Measurements from ENCODE around the gene ZNF70. TPM values are rescaled to one million over a fixed set of nuclear protein-coding genes. Genes with fewer than 3 reads are reported as not detected.
A peak's percentile ranks its signal among the peaks of the same experiment; 100 is the strongest.

Gene ZNF70
- total and polyA plus RNA-seq, 7 donors: 0.23 to 5.5 (median 2.6) TPM

DNA sequence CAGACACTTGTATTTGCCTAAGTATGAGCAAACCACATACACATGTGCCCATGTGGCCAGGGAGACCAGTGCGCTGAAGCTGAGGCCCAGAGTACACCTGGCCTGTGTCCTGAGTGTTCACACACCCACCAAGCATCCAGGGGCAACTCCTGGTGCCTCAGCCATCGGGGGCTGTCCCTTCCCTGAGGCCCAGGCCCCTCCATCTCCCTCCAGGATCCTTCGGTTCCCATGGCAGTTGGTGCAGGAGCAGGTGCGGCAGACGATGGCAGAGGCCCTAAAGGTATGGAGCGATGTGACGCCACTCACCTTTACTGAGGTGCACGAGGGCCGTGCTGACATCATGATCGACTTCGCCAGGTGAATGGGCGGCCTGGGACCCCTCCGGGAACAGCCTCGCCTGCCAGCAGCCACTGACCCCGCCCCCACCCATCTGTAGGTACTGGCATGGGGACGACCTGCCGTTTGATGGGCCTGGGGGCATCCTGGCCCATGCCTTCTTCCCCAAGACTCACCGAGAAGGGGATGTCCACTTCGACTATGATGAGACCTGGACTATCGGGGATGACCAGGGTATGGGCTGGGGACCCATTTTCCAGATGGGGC lies 29.3 kb upstream of the ZNF70 start:
- 92 to 94% methylated on average over 20 of the region's 20 CpGs for WGBS, 2 donors
- TF ChIP-seq POLR2A (IDR thresholded peaks at IDR 0.05) (no peak), EP300 (IDR thresholded peaks at IDR 0.05) (no peak), POLR2AphosphoS5 (IDR thresholded peaks at IDR 0.05) (no peak)
- TF ChIP-seq, protein P1, sequence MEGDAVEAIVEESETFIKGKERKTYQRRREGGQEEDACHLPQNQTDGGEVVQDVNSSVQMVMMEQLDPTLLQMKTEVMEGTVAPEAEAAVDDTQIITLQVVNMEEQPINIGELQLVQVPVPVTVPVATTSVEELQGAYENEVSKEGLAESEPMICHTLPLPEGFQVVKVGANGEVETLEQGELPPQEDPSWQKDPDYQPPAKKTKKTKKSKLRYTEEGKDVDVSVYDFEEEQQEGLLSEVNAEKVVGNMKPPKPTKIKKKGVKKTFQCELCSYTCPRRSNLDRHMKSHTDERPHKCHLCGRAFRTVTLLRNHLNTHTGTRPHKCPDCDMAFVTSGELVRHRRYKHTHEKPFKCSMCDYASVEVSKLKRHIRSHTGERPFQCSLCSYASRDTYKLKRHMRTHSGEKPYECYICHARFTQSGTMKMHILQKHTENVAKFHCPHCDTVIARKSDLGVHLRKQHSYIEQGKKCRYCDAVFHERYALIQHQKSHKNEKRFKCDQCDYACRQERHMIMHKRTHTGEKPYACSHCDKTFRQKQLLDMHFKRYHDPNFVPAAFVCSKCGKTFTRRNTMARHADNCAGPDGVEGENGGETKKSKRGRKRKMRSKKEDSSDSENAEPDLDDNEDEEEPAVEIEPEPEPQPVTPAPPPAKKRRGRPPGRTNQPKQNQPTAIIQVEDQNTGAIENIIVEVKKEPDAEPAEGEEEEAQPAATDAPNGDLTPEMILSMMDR (IDR thresholded peaks at IDR 0.05): no peak

DNA sequence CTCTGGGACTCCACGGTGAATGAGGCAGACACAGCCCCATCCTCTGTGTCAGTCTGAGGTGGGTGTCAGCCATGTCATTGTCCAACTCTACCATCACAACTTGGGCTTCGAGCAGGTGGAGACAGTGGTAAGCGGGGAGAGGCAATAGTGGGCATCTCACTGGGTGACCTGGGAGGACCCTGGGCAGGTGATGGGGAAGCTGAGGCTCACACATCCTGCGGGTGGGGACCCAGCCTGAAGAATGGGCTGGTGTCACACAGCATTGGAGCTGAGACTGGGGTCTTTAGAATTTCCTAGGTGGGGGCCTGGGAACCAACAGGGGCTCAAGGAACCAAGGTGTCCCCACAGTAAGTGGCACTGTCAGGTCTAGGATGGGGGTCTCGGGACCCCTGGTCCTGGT lies 28.8 kb upstream of the ZNF70 start:
- intact Hi-C loops (cut with DNase I): no loop called here
- H3K36me3 ChIP-seq: no peaks in the 10 kb centered on the region
- H3K4me1 ChIP-seq: peaks cover 0 to 20% (median 17%) of the 10 kb centered on the region in 4 donors
- 93 to 94% methylated on average over 5 of the region's 5 CpGs for WGBS, 2 donors
- DNase-seq: no peak
- TF ChIP-seq EP300 (IDR thresholded peaks at IDR 0.05): no peak
- no peak for TF ChIP-seq POLR2A (IDR thresholded peaks at IDR 0.05)
- TF ChIP-seq, protein P1 (IDR thresholded peaks at IDR 0.05): no peak
- no peak for TF ChIP-seq POLR2AphosphoS5 (IDR thresholded peaks at IDR 0.05)
- H3K4me3 ChIP-seq: no peak overlapping the region
- H3K9me3 ChIP-seq: no peaks in the 10 kb centered on the region
- no peaks in the 10 kb centered on the region for H3K27me3 ChIP-seq
- H3K27ac ChIP-seq: no peak overlapping the region

More for the DNA sequence above, 29.3 kb upstream of the ZNF70 start:
- Histone ChIP-seq H3K27me3 (no peaks in the 10 kb centered on the region), H3K9me3 (no peaks in the 10 kb centered on the region), H3K27ac (no peak overlapping the region), H3K36me3 (no peaks in the 10 kb centered on the region), H3K4me1 (peaks cover 0 to 15% (median 12%) of the 10 kb centered on the region in 4 donors), H3K4me3 (no peak overlapping the region)
- intact Hi-C loops (cut with DNase I): no loop called here
- DNase-seq: no peak

DNA sequence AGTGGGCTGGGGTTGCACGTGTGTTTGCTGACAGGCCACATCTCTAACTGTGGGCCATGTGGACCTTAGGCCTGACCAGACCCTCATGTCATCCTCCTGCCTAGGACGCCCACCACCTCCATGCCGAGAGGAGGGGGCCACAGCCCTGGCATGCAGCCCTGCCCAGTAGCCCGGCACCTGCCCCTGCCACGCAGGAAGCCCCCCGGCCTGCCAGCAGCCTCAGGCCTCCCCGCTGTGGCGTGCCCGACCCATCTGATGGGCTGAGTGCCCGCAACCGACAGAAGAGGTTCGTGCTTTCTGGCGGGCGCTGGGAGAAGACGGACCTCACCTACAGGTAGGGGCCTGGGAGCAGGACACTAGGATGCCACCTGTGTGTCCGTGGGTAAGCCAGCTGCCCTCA lies 28.2 kb upstream of the ZNF70 start:
- peaks cover 0 to 27% (median 23%) of the 10 kb centered on the region in 4 donors for H3K4me1 ChIP-seq
- H3K27me3 ChIP-seq: no peaks in the 10 kb centered on the region
- no peak overlapping the region for H3K4me3 ChIP-seq
- no peaks in the 10 kb centered on the region for H3K9me3 ChIP-seq
- intact Hi-C loops (cut with DNase I): no loop called here
- TF ChIP-seq, protein P1 (IDR thresholded peaks at IDR 0.05): no peak
- 94 to 95% methylated on average over 16 of the region's 16 CpGs for WGBS, 2 donors
- DNase-seq: no peak
- no peak overlapping the region for H3K27ac ChIP-seq
- H3K36me3 ChIP-seq: no peaks in the 10 kb centered on the region

DNA sequence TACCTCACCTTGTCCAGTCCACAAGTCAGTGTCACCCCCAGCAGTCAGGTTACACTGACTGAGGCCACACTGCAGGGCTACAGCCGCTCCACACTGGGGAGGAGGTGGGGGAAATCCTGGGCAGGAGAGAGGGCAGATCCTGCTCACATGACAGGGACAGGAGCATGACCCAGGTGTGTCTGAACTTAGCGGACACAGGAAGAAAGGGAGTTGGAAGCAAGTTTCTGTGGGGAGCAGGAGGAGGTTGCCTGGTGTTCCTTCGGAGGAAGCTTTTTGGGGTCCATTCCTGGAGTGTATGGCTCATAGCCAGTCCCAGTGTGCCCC lies 27.6 kb upstream of the ZNF70 start:
- no peak overlapping the region for H3K4me3 ChIP-seq
- no peaks in the 10 kb centered on the region for H3K27me3 ChIP-seq
- TF ChIP-seq POLR2A (IDR thresholded peaks at IDR 0.05): no peak
- TF ChIP-seq POLR2AphosphoS5 (IDR thresholded peaks at IDR 0.05): no peak
- TF ChIP-seq, protein P1 (IDR thresholded peaks at IDR 0.05): no peak
- no peak for TF ChIP-seq EP300 (IDR thresholded peaks at IDR 0.05)
- H3K27ac ChIP-seq: peak overlapping the region in 2 of 4 donors; percentile 70 to 76
- peaks cover 0 to 32% (median 29%) of the 10 kb centered on the region in 4 donors for H3K4me1 ChIP-seq
- intact Hi-C loops (cut with DNase I): no loop called here
- H3K36me3 ChIP-seq: no peaks in the 10 kb centered on the region
- DNase-seq: no peak
- H3K9me3 ChIP-seq: no peaks in the 10 kb centered on the region
- 81 to 86% methylated on average over 3 of the region's 3 CpGs for WGBS, 2 donors
